ENCODE measurements around the gene SLX4IP.

The SLX4IP gene

GRCh38 chr20:10508468-10509251 lies 73.6 kb downstream of the SLX4IP start:
- H3K4me3 ChIP-seq (ENCODE audit: low read depth, low read length), result no peak overlapping the region
- DNase-seq (ENCODE audit: low read depth), result no peak

GRCh38 chr20:10509376-10509775 lies 74.3 kb downstream of the SLX4IP start:
- TF ChIP-seq CTCF (IDR thresholded peaks at IDR 0.05; ENCODE audit: control insufficient read depth, extremely low read depth, insufficient read depth), result no peak
- H3K4me3 ChIP-seq (ENCODE audit: low read depth, low read length), result no peak overlapping the region
- DNase-seq (ENCODE audit: low read depth), result no peak

More at GRCh38 chr20:10508468-10509251, 73.6 kb downstream of the SLX4IP start:
- TF ChIP-seq CTCF (IDR thresholded peaks at IDR 0.05; ENCODE audit: control insufficient read depth, extremely low read depth, insufficient read depth), result no peak

- DNase-seq (ENCODE audit: low read depth), result no peak
- TF ChIP-seq CTCF (IDR thresholded peaks at IDR 0.05; ENCODE audit: control insufficient read depth, extremely low read depth, insufficient read depth), result no peak
- no peak overlapping the region for H3K4me3 ChIP-seq (ENCODE audit: low read depth, low read length)
Observed at GRCh38 chr20:10510216-10510615, 75.1 kb downstream of the SLX4IP start.

- no peak for DNase-seq (ENCODE audit: low read depth)
- no peak overlapping the region for H3K4me3 ChIP-seq (ENCODE audit: low read depth, low read length)
Observed at GRCh38 chr20:10511170-10511508, 76.0 kb downstream of the SLX4IP start.

GRCh38 chr20:10511509-10512251 lies 76.6 kb downstream of the SLX4IP start:
- no peak for DNase-seq (ENCODE audit: low read depth)
- H3K4me3 ChIP-seq (ENCODE audit: low read depth, low read length), result no peak overlapping the region

More at GRCh38 chr20:10511170-10511508, 76.0 kb downstream of the SLX4IP start:
- TF ChIP-seq CTCF (IDR thresholded peaks at IDR 0.05; ENCODE audit: control insufficient read depth, extremely low read depth, insufficient read depth), result no peak

GRCh38 chr20:10513061-10513460 lies 78.0 kb downstream of the SLX4IP start:
- no peak for DNase-seq (ENCODE audit: low read depth)
- TF ChIP-seq CTCF (IDR thresholded peaks at IDR 0.05; ENCODE audit: control insufficient read depth, extremely low read depth, insufficient read depth), result no peak

More at GRCh38 chr20:10511509-10512251, 76.6 kb downstream of the SLX4IP start:
- no peak for TF ChIP-seq CTCF (IDR thresholded peaks at IDR 0.05; ENCODE audit: control insufficient read depth, extremely low read depth, insufficient read depth)

More at GRCh38 chr20:10513061-10513460, 78.0 kb downstream of the SLX4IP start:
- no peak overlapping the region for H3K4me3 ChIP-seq (ENCODE audit: low read depth, low read length)

Measured in LNCaP clone FGC (cell line).